Measurements from ENCODE around the gene PLCD1.

DNA sequence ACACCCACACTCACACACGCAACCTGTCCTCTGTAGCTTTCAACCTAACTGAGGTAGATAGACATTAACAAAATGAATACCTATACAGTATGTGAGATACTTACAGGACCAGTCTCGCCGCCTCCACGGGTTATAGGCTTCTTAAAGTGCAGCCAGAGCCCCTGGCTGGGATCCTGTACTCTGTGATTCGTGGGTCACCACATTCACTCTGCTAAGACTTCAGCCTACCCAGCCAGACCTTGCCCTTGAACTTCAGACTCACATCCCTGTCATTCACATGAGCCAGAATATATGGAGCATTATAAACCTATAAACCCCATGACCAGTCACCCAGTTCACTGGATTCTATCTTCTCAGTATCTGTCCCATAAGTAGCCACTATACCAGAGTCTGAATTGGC is 11.0 kb upstream of the PLCD1 start:
- no peak for TF ChIP-seq POLR2AphosphoS5 (IDR thresholded peaks at IDR 0.05; ENCODE audit: low read depth, low read length)
- no peak for TF ChIP-seq POLR2A (IDR thresholded peaks at IDR 0.05; ENCODE audit: low read depth, low read length)
